ENCODE measurements around the gene POU6F1.

The POU6F1 gene

GRCh38 chr12:51197736-51198567 is 19.9 kb downstream of the POU6F1 start:
- no peaks in the 10 kb centered on the region for H3K27me3 Mint-ChIP-seq (ENCODE audit: low read depth)
- H3K4me3 Mint-ChIP-seq, result no peak overlapping the region
- no peaks in the 10 kb centered on the region for H3K36me3 Mint-ChIP-seq (ENCODE audit: low read depth)
- H3K4me1 Mint-ChIP-seq (ENCODE audit: low read depth), result peaks cover 5% of the 10 kb centered on the region
- H3K9me3 Mint-ChIP-seq, result no peaks in the 10 kb centered on the region
- no peak overlapping the region for H3K27ac Mint-ChIP-seq

- Mint-ChIP-seq H3K4me3 (no peak overlapping the region), H3K27me3 (ENCODE audit: low read depth) (no peaks in the 10 kb centered on the region), H3K36me3 (ENCODE audit: low read depth) (no peaks in the 10 kb centered on the region), H3K27ac (no peak overlapping the region), H3K4me1 (ENCODE audit: low read depth) (no peaks in the 10 kb centered on the region), H3K9me3 (no peaks in the 10 kb centered on the region)
These were observed 21.3 kb downstream of the POU6F1 start for GRCh38 chr12:51196547-51196946.

GRCh38 chr12:51195841-51196240 is 22.0 kb downstream of the POU6F1 start:
- Mint-ChIP-seq H3K36me3 (ENCODE audit: low read depth) (no peaks in the 10 kb centered on the region), H3K4me1 (ENCODE audit: low read depth) (no peaks in the 10 kb centered on the region), H3K4me3 (no peak overlapping the region), H3K9me3 (no peaks in the 10 kb centered on the region), H3K27me3 (ENCODE audit: low read depth) (no peaks in the 10 kb centered on the region), H3K27ac (no peak overlapping the region)

GRCh38 chr12:51192284-51192671 is 25.6 kb downstream of the POU6F1 start:
- H3K27ac Mint-ChIP-seq, result no peak overlapping the region
- no peaks in the 10 kb centered on the region for H3K9me3 Mint-ChIP-seq
- H3K27me3 Mint-ChIP-seq (ENCODE audit: low read depth), result no peaks in the 10 kb centered on the region
- no peaks in the 10 kb centered on the region for H3K4me1 Mint-ChIP-seq (ENCODE audit: low read depth)
- H3K36me3 Mint-ChIP-seq (ENCODE audit: low read depth), result no peaks in the 10 kb centered on the region
- no peak overlapping the region for H3K4me3 Mint-ChIP-seq

- H3K27me3 Mint-ChIP-seq (ENCODE audit: low read depth), result no peaks in the 10 kb centered on the region
- H3K4me3 Mint-ChIP-seq, result no peak overlapping the region
- H3K27ac Mint-ChIP-seq, result no peak overlapping the region
- no peaks in the 10 kb centered on the region for H3K9me3 Mint-ChIP-seq
- H3K36me3 Mint-ChIP-seq (ENCODE audit: low read depth), result no peaks in the 10 kb centered on the region
- no peaks in the 10 kb centered on the region for H3K4me1 Mint-ChIP-seq (ENCODE audit: low read depth)
These were observed 26.2 kb downstream of the POU6F1 start for GRCh38 chr12:51191516-51192283.

- Mint-ChIP-seq H3K36me3 (ENCODE audit: low read depth) (no peaks in the 10 kb centered on the region), H3K27me3 (ENCODE audit: low read depth) (no peaks in the 10 kb centered on the region), H3K4me1 (ENCODE audit: low read depth) (no peaks in the 10 kb centered on the region), H3K27ac (no peak overlapping the region), H3K9me3 (no peaks in the 10 kb centered on the region), H3K4me3 (no peak overlapping the region)
These were observed 27.0 kb downstream of the POU6F1 start for GRCh38 chr12:51190820-51191219.

- Mint-ChIP-seq H3K27ac (no peak overlapping the region), H3K4me1 (ENCODE audit: low read depth) (no peaks in the 10 kb centered on the region), H3K9me3 (no peaks in the 10 kb centered on the region), H3K4me3 (no peak overlapping the region), H3K27me3 (ENCODE audit: low read depth) (no peaks in the 10 kb centered on the region), H3K36me3 (ENCODE audit: low read depth) (no peaks in the 10 kb centered on the region)
These were observed 28.0 kb downstream of the POU6F1 start for GRCh38 chr12:51189790-51190355.

GRCh38 chr12:51188359-51189051 is 29.4 kb downstream of the POU6F1 start:
- no peaks in the 10 kb centered on the region for H3K9me3 Mint-ChIP-seq
- peaks cover 2% of the 10 kb centered on the region for H3K27me3 Mint-ChIP-seq (ENCODE audit: low read depth)
- no peak overlapping the region for H3K4me3 Mint-ChIP-seq
- no peak overlapping the region for H3K27ac Mint-ChIP-seq
- H3K36me3 Mint-ChIP-seq (ENCODE audit: low read depth), result no peaks in the 10 kb centered on the region
- no peaks in the 10 kb centered on the region for H3K4me1 Mint-ChIP-seq (ENCODE audit: low read depth)

GRCh38 chr12:51187370-51187987 is 30.4 kb downstream of the POU6F1 start:
- no peaks in the 10 kb centered on the region for H3K9me3 Mint-ChIP-seq
- H3K27ac Mint-ChIP-seq, result no peak overlapping the region
- peaks cover 3% of the 10 kb centered on the region for H3K27me3 Mint-ChIP-seq (ENCODE audit: low read depth)
- H3K4me1 Mint-ChIP-seq (ENCODE audit: low read depth), result no peaks in the 10 kb centered on the region
- no peak overlapping the region for H3K4me3 Mint-ChIP-seq
- no peaks in the 10 kb centered on the region for H3K36me3 Mint-ChIP-seq (ENCODE audit: low read depth)

- no peak overlapping the region for H3K27ac Mint-ChIP-seq
- peaks cover 3% of the 10 kb centered on the region for H3K27me3 Mint-ChIP-seq (ENCODE audit: low read depth)
- H3K36me3 Mint-ChIP-seq (ENCODE audit: low read depth), result no peaks in the 10 kb centered on the region
- no peaks in the 10 kb centered on the region for H3K4me1 Mint-ChIP-seq (ENCODE audit: low read depth)
- H3K9me3 Mint-ChIP-seq, result no peaks in the 10 kb centered on the region
- H3K4me3 Mint-ChIP-seq, result no peak overlapping the region
These were observed 31.3 kb downstream of the POU6F1 start for GRCh38 chr12:51186465-51187085.

- Mint-ChIP-seq H3K36me3 (ENCODE audit: low read depth) (no peaks in the 10 kb centered on the region), H3K27me3 (ENCODE audit: low read depth) (peaks cover 3% of the 10 kb centered on the region), H3K4me3 (no peak overlapping the region), H3K27ac (no peak overlapping the region), H3K9me3 (no peaks in the 10 kb centered on the region), H3K4me1 (ENCODE audit: low read depth) (no peaks in the 10 kb centered on the region)
These were observed 32.6 kb downstream of the POU6F1 start for GRCh38 chr12:51185171-51185717.

GRCh38 chr12:51183816-51184215 is 34.0 kb downstream of the POU6F1 start:
- no peak overlapping the region for H3K4me3 Mint-ChIP-seq
- no peak overlapping the region for H3K27ac Mint-ChIP-seq
- H3K9me3 Mint-ChIP-seq, result no peaks in the 10 kb centered on the region
- H3K4me1 Mint-ChIP-seq (ENCODE audit: low read depth), result no peaks in the 10 kb centered on the region
- no peaks in the 10 kb centered on the region for H3K36me3 Mint-ChIP-seq (ENCODE audit: low read depth)
- H3K27me3 Mint-ChIP-seq (ENCODE audit: low read depth), result peaks cover 3% of the 10 kb centered on the region

- Mint-ChIP-seq H3K36me3 (ENCODE audit: low read depth) (no peaks in the 10 kb centered on the region), H3K27ac (no peak overlapping the region), H3K9me3 (no peaks in the 10 kb centered on the region), H3K27me3 (ENCODE audit: low read depth) (peaks cover 3% of the 10 kb centered on the region), H3K4me3 (no peak overlapping the region), H3K4me1 (ENCODE audit: low read depth) (no peaks in the 10 kb centered on the region)
These were observed 34.5 kb downstream of the POU6F1 start for GRCh38 chr12:51183349-51183748.

Data from T-helper 1 cell treated with Interleukin-12 subunit alpha and Interleukin-12 subunit beta and Interleukin-4 antibody, amounts not matched to agents 30 μg/mL and 1 μg/mL, for 36 hours (primary cell).